DMS 273 (cell line): ENCODE results near the gene SRGN.

Experiments used
- DNase-seq: peaks from one replicate; lab custom pipeline; 2025; ENCODE audit not compliant: unreplicated experiment; lab: John Stamatoyannopoulos, UW

Gene SRGN

GRCh38 chr10:69089638-69090599 is 2.0 kb downstream of the SRGN start:
- DNase-seq: no peak

GRCh38 chr10:69090685-69091084 is 2.8 kb downstream of the SRGN start:
- no peak for DNase-seq

GRCh38 chr10:69091143-69091651 is 3.3 kb downstream of the SRGN start:
- no peak for DNase-seq

GRCh38 chr10:69092959-69093850 is 5.3 kb downstream of the SRGN start:
- peak; percentile 83 for DNase-seq

- DNase-seq: peak; percentile 13
Observed at GRCh38 chr10:69093933-69094332, 6.0 kb downstream of the SRGN start.

- no peak for DNase-seq
Observed at GRCh38 chr10:69096045-69096444, 8.1 kb downstream of the SRGN start.

- DNase-seq: no peak
Observed at GRCh38 chr10:69097729-69098128, 9.8 kb downstream of the SRGN start.

- DNase-seq: no peak
Observed at GRCh38 chr10:69100136-69100872, 12.4 kb downstream of the SRGN start.

- DNase-seq: no peak
Observed at GRCh38 chr10:69101451-69102095, 13.7 kb downstream of the SRGN start.

- DNase-seq: no peak
Observed at GRCh38 chr10:69102440-69102839, 14.5 kb downstream of the SRGN start.

GRCh38 chr10:69103784-69104183 is 15.9 kb downstream of the SRGN start:
- no peak for DNase-seq

- DNase-seq: no peak
Observed at GRCh38 chr10:69104994-69105790, 17.3 kb downstream of the SRGN start.

- DNase-seq: no peak
Observed at GRCh38 chr10:69107176-69107490, 19.2 kb downstream of the SRGN start.

GRCh38 chr10:69107699-69108098 is 19.8 kb downstream of the SRGN start:
- no peak for DNase-seq

GRCh38 chr10:69119896-69120295 is 32.0 kb downstream of the SRGN start:
- no peak for DNase-seq

- DNase-seq: peak; percentile 77
Observed at GRCh38 chr10:69123306-69123746, 35.4 kb downstream of the SRGN start.

- DNase-seq: peak; percentile 97
Observed at GRCh38 chr10:69123747-69124562, 36.1 kb downstream of the SRGN start, which contains the start of gene VPS26A. TSS of gene VPS26A (plus strand) at chr10:69124178. CDS start at chr10:69124278, 100 bp downstream.

- peak; percentile 61 for DNase-seq
Observed at GRCh38 chr10:69124563-69125268, 36.8 kb downstream of the SRGN start.
